Posterior vena cava (tissue), 2 donors: Measurements from ENCODE around the gene TRIM66. TPM values are rescaled to one million over a fixed set of nuclear protein-coding genes. Genes with fewer than 3 reads are reported as not detected.
"Not testable (repeated sequence)": the region's sequence is repeated elsewhere in the genome, so short reads cannot be mapped to it uniquely, and the experiment has no call there.

Experiments used
- DNase-seq: peaks from one replicate; pipeline ENCODE4 v3.0.0-alpha.2; 2020; ENCODE audit warnings: low spot score
- intact Hi-C, 2 donors: fragments of 100-400 bp; cut with DNase I; formaldehyde crosslinking; loops; one replicate each; pipeline versions ENCODE4 v1.14.1 to v1.14.2; 2022 to 2023
- total RNA-seq, 2 donors: library from RNA; stranded (reverse); fragmentation: NEBNext Ultra II Directional; extraction: Animal tissue kit (Norgen Biotek cat#: 25700); gene quantifications; one replicate each; pipeline ENCODE4 v1.2.1, GENCODE V29; 2021
- donor health status: DM: yes; HTN: yes; CAD: no.
- donor health status: DM: yes; HTN: yes; CAD: no.

Gene TRIM66
- total RNA-seq, 2 donors from 2014 or later = 5.9 to 13.4 TPM

DNA sequence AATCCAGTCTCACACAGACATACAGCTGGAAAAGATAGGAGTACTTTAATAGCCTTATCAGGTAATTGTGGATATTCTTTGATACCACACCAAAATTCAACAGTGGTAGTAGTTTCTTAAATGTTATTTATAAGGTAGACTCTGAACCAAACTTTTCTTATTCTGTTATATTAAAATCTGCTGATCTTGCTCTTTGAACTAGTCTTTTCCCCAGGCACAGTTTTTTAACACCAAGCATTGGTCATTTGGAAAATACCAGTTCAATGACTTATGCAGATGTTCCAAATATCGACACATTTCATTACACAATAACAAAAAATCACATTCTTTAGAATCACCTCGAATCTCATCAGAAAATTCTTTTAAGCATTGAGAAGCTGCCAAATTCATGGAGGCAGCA lies 7.6 kb downstream of the TRIM66 start:
- no peak for DNase-seq
- intact Hi-C loops = no loop called here

- no peak for DNase-seq
- intact Hi-C loops = no loop called here
Observed at GRCh38 chr11:8672346-8672745, 10.1 kb downstream of the TRIM66 start.

- DNase-seq = no peak
- intact Hi-C loops = no loop called here
Observed at GRCh38 chr11:8671651-8672062, 10.8 kb downstream of the TRIM66 start.

- intact Hi-C loops = no loop called here
- DNase-seq = no peak
Observed at GRCh38 chr11:8671193-8671612, 11.3 kb downstream of the TRIM66 start.

- intact Hi-C loops = not testable (repeated sequence)
Observed at GRCh38 chr11:8670081-8670480, 12.4 kb downstream of the TRIM66 start.

GRCh38 chr11:8665222-8665621 lies 17.2 kb downstream of the TRIM66 start:
- no peak for DNase-seq
- intact Hi-C loops = no loop called here

More at GRCh38 chr11:8670081-8670480, 12.4 kb downstream of the TRIM66 start:
- DNase-seq = not testable (repeated sequence)

DNA sequence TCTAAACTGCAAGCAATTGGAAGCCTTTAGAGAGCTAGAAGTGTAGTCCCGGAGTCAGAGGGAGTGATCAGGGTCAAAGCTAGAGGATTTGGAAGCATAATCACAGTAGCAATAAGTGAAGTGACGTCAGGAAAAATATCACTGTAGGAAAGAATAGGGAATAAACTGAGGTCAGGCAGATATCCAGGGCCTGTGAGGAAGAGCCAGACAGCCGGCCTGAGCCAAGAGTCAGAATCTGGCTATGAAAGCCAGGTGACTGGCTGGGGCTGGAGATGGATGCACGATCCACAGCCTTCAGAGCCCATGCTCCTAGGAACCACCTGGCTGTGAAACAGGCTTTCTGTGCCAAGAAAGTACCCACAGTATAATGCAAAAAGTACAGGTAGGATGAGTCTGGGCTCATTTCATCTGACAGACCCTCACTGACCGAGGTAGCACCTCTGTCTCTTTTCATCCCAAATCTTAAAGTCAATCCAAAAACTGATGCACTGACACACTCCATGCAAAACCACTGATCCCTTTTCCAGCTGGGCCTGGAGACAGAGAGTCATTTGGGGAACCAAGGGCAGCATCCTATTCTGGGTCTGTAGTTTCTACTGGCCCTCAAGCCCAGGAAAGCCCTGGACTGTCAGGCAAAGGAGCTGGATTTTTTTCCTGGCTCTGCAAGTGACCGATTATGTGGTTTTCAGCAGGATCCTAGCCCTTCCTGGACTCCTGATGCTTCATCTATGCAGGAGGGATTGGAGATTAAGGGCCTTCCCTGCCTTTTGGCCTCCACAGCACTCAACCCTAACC lies 21.3 kb downstream of the TRIM66 start:
- no peak for DNase-seq
- intact Hi-C loops = no loop called here

GRCh38 chr11:8658321-8659057 lies 24.0 kb downstream of the TRIM66 start:
- DNase-seq = no peak
- intact Hi-C loops = no loop called here

DNA sequence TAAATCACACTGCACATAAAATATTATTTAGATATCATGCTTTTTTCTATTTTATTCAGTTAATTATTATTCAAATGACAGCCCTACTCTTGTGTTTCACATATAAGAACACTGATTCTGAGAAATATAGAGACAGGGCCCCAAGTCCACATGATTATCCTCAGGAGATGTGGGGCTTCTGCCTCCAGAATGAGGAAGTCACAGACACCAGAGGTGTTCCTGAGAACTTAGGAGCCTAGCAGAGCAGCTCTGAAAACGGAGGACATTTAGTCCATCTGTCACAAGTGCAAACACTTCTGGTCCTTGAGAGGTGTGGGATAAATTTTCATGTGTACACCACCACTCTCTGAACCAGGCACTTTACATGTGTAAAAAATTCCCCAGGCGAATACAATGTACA lies 26.2 kb downstream of the TRIM66 start:
- DNase-seq = no peak
- intact Hi-C loops = no loop called here

DNA sequence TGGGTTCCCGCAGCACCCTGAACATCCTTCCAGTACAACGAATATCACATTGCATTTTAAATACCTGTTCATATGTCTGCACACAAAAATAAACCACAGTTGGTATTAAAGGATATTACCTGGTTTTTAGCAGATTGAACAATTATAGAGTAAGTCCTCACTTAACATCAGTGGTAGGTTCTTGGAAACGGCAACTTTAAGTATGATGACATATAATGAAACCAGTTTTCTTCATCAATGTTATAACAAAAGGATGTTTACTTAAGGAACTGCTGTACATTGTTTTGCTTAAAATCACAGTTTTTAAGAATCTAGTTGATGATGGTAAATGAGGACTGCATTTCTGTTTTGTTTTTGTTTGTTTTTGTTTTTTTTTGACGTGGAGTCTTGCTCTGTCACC lies 28.0 kb downstream of the TRIM66 start:
- intact Hi-C loops = no loop called here
- DNase-seq = no peak

- no peak for DNase-seq
- intact Hi-C loops = no loop called here
Observed at GRCh38 chr11:8652140-8652539, 30.3 kb downstream of the TRIM66 start.

- intact Hi-C loops = no loop called here
Observed at GRCh38 chr11:8650401-8650990, 32.0 kb downstream of the TRIM66 start.

GRCh38 chr11:8649361-8649760 lies 33.1 kb downstream of the TRIM66 start:
- intact Hi-C loops = no loop called here
- no peak for DNase-seq

More at GRCh38 chr11:8650401-8650990, 32.0 kb downstream of the TRIM66 start:
- no peak for DNase-seq

- intact Hi-C loops = no loop called here
Observed at GRCh38 chr11:8646873-8647272, 35.6 kb downstream of the TRIM66 start.

GRCh38 chr11:8642196-8642841 lies 40.1 kb downstream of the TRIM66 start:
- intact Hi-C loops = no loop called here
- DNase-seq = no peak

More at GRCh38 chr11:8646873-8647272, 35.6 kb downstream of the TRIM66 start:
- no peak for DNase-seq

DNA sequence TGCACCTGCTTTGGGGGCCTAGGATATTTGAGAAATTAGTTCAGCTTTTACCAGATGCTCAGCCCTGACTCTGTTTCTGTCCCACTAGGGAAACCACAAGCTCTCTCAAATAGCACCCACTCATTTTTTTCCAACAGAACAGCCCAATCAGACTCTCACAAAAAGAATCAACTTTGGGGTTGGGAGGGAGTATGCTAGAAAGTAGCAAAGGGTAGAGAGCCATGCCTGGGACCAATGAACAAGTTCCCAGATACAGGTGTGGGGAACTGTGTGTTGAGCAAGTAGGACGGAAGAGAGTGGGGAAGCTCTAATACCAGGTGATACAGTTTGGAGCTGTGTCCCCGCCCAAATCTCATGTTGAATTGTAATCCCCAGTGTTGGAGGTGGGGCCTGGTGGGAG lies 41.1 kb downstream of the TRIM66 start:
- intact Hi-C loops = no loop called here
- no peak for DNase-seq

- intact Hi-C loops = no loop called here
- DNase-seq = no peak
Observed at GRCh38 chr11:8640267-8640906, 42.1 kb downstream of the TRIM66 start.

- no peak for DNase-seq
- intact Hi-C loops = no loop called here
Observed at GRCh38 chr11:8639655-8640054, 42.8 kb downstream of the TRIM66 start.

- intact Hi-C loops = no loop called here
- no peak for DNase-seq
Observed at GRCh38 chr11:8638300-8638699, 44.2 kb downstream of the TRIM66 start.
